HG03378 (cell line): Measurements from ENCODE around the gene TIMM22.

Source experiments
- ATAC-seq: cut with Tn5 transposase; IDR thresholded peaks from one replicate; pipeline ENCODE4 v1.9.1; 2021; ENCODE audit warnings: mild to moderate bottlenecking, moderate library complexity; ENCODE audit not compliant: unreplicated experiment

The TIMM22 gene

GRCh38 chr17:1001640-1002411 lies 4.9 kb downstream of the TIMM22 start:
- ATAC-seq = no peak

- ATAC-seq = no peak
These were observed 5.5 kb downstream of the TIMM22 start for GRCh38 chr17:1002412-1002753.

GRCh38 chr17:1002771-1003555 lies 6.0 kb downstream of the TIMM22 start:
- ATAC-seq = no peak

- no peak for ATAC-seq
These were observed 6.7 kb downstream of the TIMM22 start for GRCh38 chr17:1003633-1003971.

GRCh38 chr17:1003972-1004768 lies 7.2 kb downstream of the TIMM22 start:
- no peak for ATAC-seq

GRCh38 chr17:1004769-1005295 lies 7.9 kb downstream of the TIMM22 start:
- no peak for ATAC-seq

- ATAC-seq = no peak
These were observed 8.5 kb downstream of the TIMM22 start for GRCh38 chr17:1005361-1005946.

- no peak for ATAC-seq
These were observed 9.1 kb downstream of the TIMM22 start for GRCh38 chr17:1006054-1006453.

- ATAC-seq = no peak
These were observed 10.5 kb downstream of the TIMM22 start for GRCh38 chr17:1007310-1008007.

- no peak for ATAC-seq
These were observed 11.3 kb downstream of the TIMM22 start for GRCh38 chr17:1008008-1008761.

GRCh38 chr17:1009229-1010085 lies 12.5 kb downstream of the TIMM22 start:
- ATAC-seq = no peak

GRCh38 chr17:1010086-1010450 lies 13.1 kb downstream of the TIMM22 start:
- no peak for ATAC-seq

GRCh38 chr17:1010586-1010985 lies 13.7 kb downstream of the TIMM22 start:
- ATAC-seq = no peak

- no peak for ATAC-seq
These were observed 14.2 kb downstream of the TIMM22 start for GRCh38 chr17:1011138-1011537.

- ATAC-seq = no peak
These were observed 15.1 kb downstream of the TIMM22 start for GRCh38 chr17:1011760-1012735.

- no peak for ATAC-seq
These were observed 16.1 kb downstream of the TIMM22 start for GRCh38 chr17:1012823-1013728.

- ATAC-seq = no peak
These were observed 16.8 kb downstream of the TIMM22 start for GRCh38 chr17:1013729-1014090.
